HG02798 (cell line): Measurements from ENCODE around the gene VPS41.

Source experiments
- ATAC-seq: cut with Tn5 transposase; IDR thresholded peaks from one replicate; pipeline ENCODE4 v1.9.1; 2021; ENCODE audit warnings: mild to moderate bottlenecking; ENCODE audit not compliant: unreplicated experiment, poor library complexity

Gene VPS41

DNA sequence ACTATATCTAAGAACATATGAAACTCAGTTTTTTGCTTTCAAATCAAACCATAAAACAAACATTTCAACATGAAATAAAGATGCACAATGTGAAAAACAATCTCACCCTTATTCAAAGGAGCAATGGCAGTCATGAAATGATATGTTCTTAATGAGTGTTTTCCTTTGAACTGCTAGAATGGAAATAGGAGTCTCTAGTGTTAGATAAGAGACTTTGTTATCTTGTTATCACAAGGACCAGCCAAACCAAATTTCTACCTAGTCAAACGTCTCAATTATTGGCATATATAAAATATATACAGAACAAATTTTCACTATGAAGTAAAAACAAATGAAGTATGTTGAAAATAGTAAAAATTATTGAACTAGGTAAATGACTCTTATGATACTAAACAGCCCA lies 1.2 kb downstream of the VPS41 start:
- no peak for ATAC-seq

- no peak for ATAC-seq
These were observed 1.9 kb downstream of the VPS41 start for GRCh38 chr7:38907066-38907465.

DNA sequence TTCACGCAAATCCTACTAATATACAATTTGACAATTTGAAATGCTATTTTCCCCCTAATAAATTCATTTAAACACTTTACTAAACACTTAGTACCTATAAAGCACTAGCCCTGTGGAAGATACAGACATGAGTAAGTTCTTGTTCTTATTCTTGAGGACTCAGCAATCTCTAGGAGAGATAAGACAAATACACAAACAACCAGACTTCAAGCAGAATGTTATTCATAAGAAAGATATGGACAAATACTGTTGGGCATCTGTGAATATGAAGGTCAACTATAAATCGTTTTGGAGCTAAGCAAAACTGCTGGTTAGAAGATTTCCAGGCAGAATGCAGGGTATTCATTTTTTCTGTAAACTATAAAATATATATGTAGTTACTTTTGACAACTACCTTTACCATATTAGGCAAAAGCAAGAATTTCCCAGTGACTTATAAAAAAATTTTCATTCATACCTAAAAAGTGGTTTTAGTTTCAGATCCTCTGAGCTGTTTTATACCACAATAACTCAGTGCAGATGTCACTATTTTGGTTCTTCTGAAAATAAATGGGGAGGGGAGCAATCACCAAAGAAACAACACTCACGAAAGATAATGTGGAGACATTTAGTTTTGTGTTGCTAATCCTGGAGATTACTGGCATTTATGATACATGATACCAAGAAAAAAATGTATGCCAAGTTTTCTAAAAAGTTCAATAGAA lies 3.8 kb downstream of the VPS41 start:
- ATAC-seq = peak; percentile 30

DNA sequence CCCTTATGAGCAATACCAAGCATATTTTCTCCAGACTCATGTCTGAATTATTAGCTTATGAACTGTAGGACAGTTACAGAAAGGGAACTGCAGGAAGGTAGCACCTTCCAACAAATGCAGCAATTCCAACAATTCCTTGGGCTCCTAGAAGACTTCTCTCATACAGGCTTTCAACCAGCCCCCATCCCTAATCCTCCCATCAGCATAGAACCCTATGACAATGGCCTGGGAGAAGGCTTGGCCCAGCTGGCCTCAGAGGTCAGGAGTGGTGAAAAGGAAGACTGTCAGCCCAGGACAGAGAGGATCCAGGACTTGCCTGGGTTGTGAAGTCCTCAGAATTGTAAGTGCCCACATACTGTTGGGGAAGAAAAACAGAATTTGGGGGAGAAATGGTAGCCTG lies 5.9 kb downstream of the VPS41 start:
- ATAC-seq = no peak

- ATAC-seq = no peak
These were observed 6.5 kb downstream of the VPS41 start for GRCh38 chr7:38902449-38902848.

- ATAC-seq = no peak
These were observed 15.9 kb downstream of the VPS41 start for GRCh38 chr7:38893061-38893460.

- ATAC-seq = no peak
These were observed 18.4 kb downstream of the VPS41 start for GRCh38 chr7:38890597-38890996.

DNA sequence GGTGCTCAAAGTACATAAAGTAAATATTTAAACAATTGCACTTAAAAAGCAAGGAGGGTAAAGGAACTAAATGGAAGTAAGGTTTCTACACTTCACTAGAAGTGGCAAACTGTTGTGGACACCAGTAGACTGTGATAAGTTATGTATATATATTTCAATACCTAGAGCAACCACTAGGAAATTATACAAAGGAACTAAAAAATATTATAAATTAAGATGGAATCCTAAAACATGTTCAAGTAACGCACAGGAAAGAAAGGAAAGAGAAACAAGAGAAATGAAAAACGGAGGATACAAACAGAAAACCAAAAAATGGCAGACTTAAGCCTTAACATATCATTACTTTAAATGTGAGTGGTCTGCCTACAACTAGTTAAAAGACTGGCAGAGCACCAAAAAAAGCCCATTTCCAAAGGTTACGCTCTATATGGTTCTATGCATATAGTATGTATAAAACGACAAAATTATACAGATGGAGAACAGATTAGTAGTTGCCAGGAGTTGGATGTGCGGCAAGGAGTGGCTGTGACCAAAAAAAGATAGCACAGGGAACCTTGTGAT lies 19.0 kb downstream of the VPS41 start:
- no peak for ATAC-seq

- no peak for ATAC-seq
These were observed 19.9 kb downstream of the VPS41 start for GRCh38 chr7:38889079-38889478.

- no peak for ATAC-seq
These were observed 22.7 kb downstream of the VPS41 start for GRCh38 chr7:38886265-38886664.

DNA sequence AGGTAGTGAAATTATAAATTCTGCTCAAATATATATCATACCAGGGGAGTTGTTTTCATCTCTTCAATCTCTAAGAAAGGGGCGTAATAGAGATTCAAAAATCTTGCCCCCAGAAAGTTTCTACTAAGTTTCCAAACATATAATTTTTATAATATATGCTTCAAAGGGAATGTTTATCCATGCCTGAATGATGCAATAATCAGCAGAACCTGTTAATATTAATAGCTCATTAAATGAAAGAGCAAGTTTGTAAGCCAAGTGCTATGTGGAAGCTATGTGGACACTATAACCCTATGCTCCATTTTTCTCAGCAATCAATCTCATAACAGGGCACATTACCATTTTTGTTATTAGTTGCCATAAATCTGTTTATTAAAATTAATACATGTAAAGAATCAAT lies 25.3 kb downstream of the VPS41 start:
- ATAC-seq = no peak

DNA sequence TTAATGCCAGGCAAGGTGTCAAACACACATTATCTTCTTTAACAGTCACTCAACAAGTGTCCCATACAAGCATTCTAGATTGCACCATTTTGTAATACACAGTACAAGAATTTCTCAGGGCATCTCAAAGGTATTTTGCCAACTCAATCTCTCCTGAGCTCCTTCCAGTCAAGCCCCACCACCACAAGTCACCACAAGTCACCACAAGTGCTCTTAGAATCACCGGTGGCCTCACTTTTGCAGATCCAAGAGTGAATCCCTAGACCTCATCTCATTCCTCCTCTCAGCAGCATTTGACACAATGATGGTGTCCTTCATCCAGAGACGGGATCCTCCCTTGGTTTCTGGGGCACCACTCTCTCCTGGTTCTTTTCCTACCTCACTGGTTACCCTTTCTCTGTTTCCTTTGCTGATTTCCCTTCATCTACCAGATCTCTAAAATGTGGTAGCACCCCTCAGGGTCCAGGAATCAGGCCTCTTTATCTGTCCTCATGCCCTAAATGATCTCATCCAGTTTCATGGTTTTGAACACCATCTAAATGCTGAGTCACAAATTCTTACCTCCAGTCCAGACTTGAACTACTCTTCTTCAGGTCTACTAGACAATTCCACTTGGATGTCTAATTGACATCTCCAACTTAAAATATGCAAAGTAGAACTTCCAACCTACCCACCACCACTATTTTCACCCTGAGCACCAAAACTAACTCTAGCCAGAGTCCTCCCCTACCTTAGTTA lies 26.9 kb downstream of the VPS41 start:
- no peak for ATAC-seq

DNA sequence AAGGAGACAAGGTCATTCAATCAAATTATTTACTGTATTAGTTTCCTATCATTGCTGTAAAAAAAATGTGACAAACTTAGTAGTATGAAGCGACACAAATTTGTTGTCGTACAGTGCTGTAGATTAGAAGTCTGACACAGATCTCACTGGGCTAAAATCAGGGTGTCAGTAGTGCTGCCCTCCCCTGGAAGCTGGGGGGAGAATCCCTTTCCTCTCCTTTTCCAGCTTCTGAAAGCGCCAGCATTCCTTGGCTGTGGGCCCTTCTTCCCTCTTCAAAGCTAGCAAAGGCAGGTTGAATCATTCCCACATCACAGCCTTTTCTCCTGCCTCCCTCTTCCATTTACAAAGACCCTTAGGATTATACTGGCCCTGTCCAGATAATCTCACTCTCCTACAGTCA lies 28.0 kb downstream of the VPS41 start:
- no peak for ATAC-seq

DNA sequence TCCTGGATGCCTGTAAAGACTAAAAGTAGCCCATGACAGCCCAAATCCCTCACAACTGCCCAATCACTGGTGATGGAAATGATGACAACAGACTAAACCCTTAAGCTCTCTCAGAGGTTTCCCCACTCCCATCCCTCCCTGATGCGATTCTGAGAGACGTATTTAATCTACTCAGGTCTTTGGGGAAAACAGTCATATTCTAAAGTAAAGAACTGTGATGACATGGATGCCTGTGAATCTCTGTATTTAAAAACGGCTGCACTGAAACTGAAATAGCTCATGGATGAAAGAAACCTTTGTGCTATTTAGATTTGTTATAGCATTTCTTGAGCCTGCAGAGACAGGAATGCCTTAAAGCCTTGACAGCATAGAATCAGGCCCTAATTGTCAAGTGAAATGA lies 28.5 kb downstream of the VPS41 start:
- no peak for ATAC-seq

GRCh38 chr7:38880035-38880434 lies 29.0 kb downstream of the VPS41 start:
- no peak for ATAC-seq

DNA sequence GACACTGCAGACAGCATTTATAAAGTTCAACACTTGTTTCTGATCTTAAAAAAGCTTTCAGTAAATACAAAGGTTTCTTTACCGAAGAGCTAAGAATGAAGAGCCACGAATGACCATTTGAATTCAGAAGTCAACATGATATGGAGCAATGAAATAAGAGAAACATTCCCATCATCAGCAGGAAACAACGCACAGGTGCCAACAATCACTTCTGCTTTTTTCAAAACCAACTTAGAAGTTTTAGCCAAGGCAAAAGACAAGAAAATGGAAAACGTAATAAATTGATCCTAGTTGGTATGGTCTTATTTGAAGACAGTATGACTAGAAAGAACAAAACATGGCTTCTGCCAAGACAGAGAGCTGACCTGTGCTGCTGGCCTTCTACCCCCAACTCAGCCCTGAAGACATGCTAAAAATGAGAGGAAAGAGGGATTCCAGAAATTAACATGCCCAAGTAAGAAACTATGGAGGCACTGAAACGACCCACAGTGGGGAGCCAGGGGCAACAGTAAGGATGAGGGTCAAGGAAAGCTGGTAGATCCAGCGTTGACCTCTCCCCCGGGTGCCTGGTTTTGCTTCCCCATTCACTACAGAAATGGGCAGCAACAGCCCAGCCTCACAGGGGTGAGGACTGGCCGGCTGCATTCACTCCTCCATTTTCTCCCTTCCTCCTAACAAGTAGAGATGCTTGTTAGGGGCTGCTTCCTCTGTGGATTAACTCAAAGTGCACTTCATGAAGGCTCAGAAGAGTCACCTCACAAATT lies 30.1 kb downstream of the VPS41 start:
- ATAC-seq = no peak

- ATAC-seq = no peak
These were observed 35.6 kb downstream of the VPS41 start for GRCh38 chr7:38873433-38873832.

GRCh38 chr7:38872202-38872601 lies 36.8 kb downstream of the VPS41 start:
- no peak for ATAC-seq

DNA sequence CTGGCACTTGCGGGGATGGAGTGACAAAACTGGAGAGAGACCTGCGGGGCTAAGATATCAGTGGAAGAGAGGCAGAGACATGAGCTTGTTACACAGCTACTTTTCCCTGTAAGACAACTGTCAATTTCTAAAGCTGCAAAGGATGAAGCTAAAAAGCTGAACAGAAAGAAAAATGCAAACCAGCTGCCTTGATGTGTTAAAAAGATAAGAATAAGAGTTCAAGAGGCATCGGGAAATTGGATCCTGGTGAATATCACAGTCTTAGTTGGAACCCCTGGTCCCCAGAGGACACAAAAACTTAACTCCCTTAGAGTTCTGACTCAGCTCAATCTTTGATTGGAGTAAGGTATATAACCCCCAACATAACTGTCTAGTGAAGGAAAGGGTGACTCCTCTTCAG lies 38.8 kb downstream of the VPS41 start:
- no peak for ATAC-seq

DNA sequence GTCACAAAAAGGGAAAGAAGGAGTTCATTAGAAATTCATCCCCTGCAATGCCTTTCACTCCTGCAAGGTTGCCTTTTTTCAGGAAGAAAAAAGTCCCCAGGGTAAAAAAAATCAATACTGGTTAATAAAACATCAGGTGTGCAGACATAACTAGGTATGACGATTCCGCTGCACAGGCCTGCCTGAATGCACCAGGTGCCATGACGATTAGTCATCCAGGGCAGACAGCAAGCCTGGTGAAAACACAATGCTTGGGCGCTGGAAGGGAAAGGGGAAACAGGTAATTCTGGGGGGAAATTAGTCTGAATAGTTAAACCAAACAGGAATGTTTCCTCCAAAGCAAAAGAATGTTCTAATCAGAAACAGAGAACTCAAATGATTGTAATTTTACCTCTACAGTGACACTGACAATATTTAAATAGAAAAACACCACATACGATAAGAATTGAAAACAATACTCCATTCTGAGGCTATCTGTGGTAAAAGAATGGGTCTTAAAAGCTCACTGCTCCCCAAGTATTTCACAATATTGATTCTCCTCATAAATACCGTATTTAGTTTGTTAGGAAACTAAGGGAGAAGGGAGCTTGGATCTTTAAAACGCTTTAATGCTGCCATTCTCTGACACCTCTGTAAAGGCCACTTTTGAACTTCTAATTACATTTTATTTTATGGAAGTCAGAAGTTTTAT lies 45.2 kb downstream of the VPS41 start:
- no peak for ATAC-seq
